SK-N-MC (cell line): ENCODE measurements around the gene CLEC14A.

Experiments used
- EZH2 ChIP-seq: fragments of 200-600 bp; sonication (generic); IDR thresholded peaks from one replicate; pipeline ENCODE4 v1.6.1; 2017; ENCODE audit warnings: antibody characterized with exemption
- FOXP2 ChIP-seq: optimal IDR thresholded peaks from 2 replicates; pipeline ENCODE3; 2011; ENCODE audit warnings: mild to moderate bottlenecking, moderate library complexity; ENCODE audit not compliant: insufficient read depth; ENCODE audit errors: extremely low read length, control extremely low read depth
- POLR2AphosphoS5 ChIP-seq: IDR thresholded peaks from 2 replicates; pipeline ENCODE4 v1.6.1; 2012; ENCODE audit warnings: mild to moderate bottlenecking, low read depth, low read length, borderline replicate concordance

DNA sequence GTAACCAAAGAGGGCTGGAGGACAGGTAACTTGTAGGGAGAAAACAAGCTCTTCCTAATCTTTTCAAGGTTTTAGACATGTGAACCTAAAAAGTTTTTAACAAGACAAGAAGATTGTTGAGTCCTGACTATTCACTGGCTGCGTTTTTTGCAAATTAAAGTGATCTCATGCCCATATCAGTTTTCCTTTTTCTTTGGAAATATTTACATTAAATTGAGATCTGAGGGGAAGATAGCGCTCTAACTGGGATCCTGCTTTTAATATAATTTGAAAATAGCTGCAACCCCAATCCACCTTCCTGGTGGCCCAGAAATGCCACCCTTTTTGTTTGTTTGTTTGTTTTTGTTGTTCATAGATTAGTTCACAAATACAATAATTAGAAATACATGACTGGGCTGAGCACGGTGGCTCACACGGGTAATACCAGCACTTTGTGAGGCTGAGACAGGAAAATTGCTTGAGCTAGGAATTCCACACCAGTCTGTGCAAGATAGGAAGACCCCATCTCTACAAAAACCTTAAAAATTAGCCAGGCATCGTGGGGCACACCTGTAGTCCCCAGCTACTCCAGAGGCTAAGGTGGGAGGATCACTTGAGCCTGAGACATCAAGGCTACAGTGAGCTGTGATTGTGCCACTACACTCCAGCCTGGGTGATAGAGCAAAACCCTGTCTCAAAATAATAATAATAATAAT lies 50.6 kb downstream of the CLEC14A start:
- TF ChIP-seq EZH2, result no peak
- no peak for TF ChIP-seq POLR2AphosphoS5
- no peak for TF ChIP-seq FOXP2
